ENCODE measurements around the gene PAX5. TPM values are rescaled to one million over a fixed set of nuclear protein-coding genes. Genes with fewer than 3 reads are reported as not detected.

PAX5 gene
- total RNA-seq, 2 donors from 2014 or later = 0.52 TPM; not detected in 1

- Histone ChIP-seq H3K4me3 (no peak overlapping the region), H3K9me3 (no peaks in the 10 kb centered on the region), H3K27me3 (peaks cover 0 to 8% of the 10 kb centered on the region in 2 donors), H3K27ac (no peak overlapping the region), H3K36me3 (replicated peaks in 1 of 2; ENCODE audit: insufficient read depth in 1 of 2, low read depth in 2 of 2) (no peaks in the 10 kb centered on the region), H3K4me1 (no peaks in the 10 kb centered on the region)
- WGBS, 2 donors = 46 to 76% methylated on average over 5 to 7 of the region's 7 CpGs
- ATAC-seq = no peak
- no peak for TF ChIP-seq POLR2A (IDR thresholded peaks at IDR 0.05)
- no peak for TF ChIP-seq CTCF (IDR thresholded peaks at IDR 0.05)
- intact Hi-C loops (cut with DNase I) = no loop called here
- DNase-seq = no peak
These were observed 53.7 kb downstream of the PAX5 start for GRCh38 chr9:36980148-36980974.

DNA sequence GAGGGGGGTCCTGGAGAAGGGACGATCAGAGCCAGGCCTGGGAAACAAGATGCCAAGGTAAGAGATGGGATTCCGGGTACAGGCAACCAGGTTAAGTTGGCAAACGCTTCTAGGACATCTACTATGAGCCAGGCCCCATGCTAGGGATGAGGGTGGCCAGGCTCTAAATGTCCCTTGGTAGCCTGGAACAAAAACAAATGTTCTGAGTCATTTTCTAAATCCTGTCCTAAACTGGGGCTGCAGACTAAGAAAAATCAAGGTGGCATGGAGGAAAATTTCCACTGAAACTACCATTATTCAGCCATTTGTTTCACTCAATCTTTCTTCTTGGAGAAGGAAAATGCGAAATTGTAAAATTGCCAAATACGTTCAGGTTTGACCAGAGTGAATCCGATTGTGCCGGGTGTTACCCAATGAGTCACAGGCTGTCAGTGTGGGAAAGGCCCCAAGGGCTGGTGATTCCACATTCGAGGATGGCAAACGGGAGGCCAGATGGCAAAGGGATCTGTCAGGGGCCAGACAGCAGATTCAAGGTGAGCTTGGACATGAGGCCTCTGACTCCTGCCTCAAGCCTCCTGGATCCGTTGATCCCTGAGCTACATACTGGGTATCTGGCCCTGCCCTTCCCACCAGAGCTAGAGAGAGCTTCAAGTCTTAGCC lies 57.6 kb downstream of the PAX5 start:
- TF ChIP-seq POLR2A (IDR thresholded peaks at IDR 0.05) (no peak), CTCF (IDR thresholded peaks at IDR 0.05) (no peak)
- ATAC-seq = no peak
- H3K27me3 ChIP-seq = no peaks in the 10 kb centered on the region
- no peaks in the 10 kb centered on the region for H3K9me3 ChIP-seq
- DNase-seq = no peak
- H3K36me3 ChIP-seq (replicated peaks in 1 of 2; ENCODE audit: insufficient read depth in 1 of 2, low read depth in 2 of 2) = no peaks in the 10 kb centered on the region
- H3K4me3 ChIP-seq = no peak overlapping the region
- H3K4me1 ChIP-seq = no peaks in the 10 kb centered on the region
- intact Hi-C loops (cut with DNase I) = no loop called here
- no peak overlapping the region for H3K27ac ChIP-seq
- WGBS, 2 donors = 72 to 79% methylated on average over 9 to 10 of the region's 10 CpGs

DNA sequence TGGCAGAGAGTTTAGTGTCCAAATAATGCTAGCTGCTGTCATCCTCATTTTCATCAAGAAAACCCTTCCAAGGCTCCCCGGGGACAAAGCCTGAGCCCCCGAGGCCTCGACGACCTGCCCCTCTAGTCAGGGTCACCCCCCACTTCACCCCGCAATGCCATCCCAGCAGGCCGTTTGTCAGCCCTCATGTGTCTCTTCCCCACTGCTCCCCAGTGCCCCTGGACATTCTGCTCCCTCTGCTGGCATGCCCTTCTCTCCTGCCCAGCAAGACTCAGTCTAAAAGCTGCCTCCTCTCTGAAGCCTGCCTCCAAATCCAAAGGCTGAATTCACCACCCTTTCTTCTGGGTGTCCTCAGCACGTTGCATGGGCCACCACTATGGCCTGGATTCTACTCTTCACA lies 59.3 kb downstream of the PAX5 start:
- no peak overlapping the region for H3K4me3 ChIP-seq
- DNase-seq (no peak), ATAC-seq (no peak)
- no peak overlapping the region for H3K27ac ChIP-seq
- 44 to 59% methylated on average over 7 of the region's 7 CpGs for WGBS, 2 donors
- no peaks in the 10 kb centered on the region for H3K9me3 ChIP-seq
- TF ChIP-seq POLR2A (IDR thresholded peaks at IDR 0.05) (no peak), CTCF (IDR thresholded peaks at IDR 0.05) (peak in 2 of 7 experiments; percentile 4 to 33)
- no peaks in the 10 kb centered on the region for H3K36me3 ChIP-seq (replicated peaks in 1 of 2; ENCODE audit: insufficient read depth in 1 of 2, low read depth in 2 of 2)
- H3K4me1 ChIP-seq = no peaks in the 10 kb centered on the region
- intact Hi-C loops (cut with DNase I) = no loop called here
- no peaks in the 10 kb centered on the region for H3K27me3 ChIP-seq

GRCh38 chr9:36971935-36972488 lies 62.1 kb downstream of the PAX5 start:
- Histone ChIP-seq H3K36me3 (replicated peaks in 1 of 2; ENCODE audit: insufficient read depth in 1 of 2, low read depth in 2 of 2) (no peaks in the 10 kb centered on the region), H3K4me3 (no peak overlapping the region), H3K4me1 (no peaks in the 10 kb centered on the region), H3K27ac (no peak overlapping the region), H3K9me3 (no peaks in the 10 kb centered on the region), H3K27me3 (no peaks in the 10 kb centered on the region)
- 62 to 88% methylated on average over 3 to 4 of the region's 4 CpGs for WGBS, 2 donors
- no peak for DNase-seq
- TF ChIP-seq CTCF (IDR thresholded peaks at IDR 0.05) (no peak), POLR2A (IDR thresholded peaks at IDR 0.05) (no peak)
- intact Hi-C loops (cut with DNase I) = no loop called here
- ATAC-seq = no peak
